SIG-M5 treated with dmso at 0.1 percent for 504 hours (cell line): ENCODE data around the gene FARSA.
"Not testable (repeated sequence)": the region's sequence is repeated elsewhere in the genome, so short reads cannot be mapped to it uniquely, and the experiment has no call there.

Source experiments
- DNase-seq: peaks from one replicate; lab custom pipeline; 2025; ENCODE audit not compliant: unreplicated experiment; lab: John Stamatoyannopoulos, UW

FARSA gene

GRCh38 chr19:12891553-12892021, 41.9 kb downstream of the FARSA start:
- DNase-seq = no peak

DNA sequence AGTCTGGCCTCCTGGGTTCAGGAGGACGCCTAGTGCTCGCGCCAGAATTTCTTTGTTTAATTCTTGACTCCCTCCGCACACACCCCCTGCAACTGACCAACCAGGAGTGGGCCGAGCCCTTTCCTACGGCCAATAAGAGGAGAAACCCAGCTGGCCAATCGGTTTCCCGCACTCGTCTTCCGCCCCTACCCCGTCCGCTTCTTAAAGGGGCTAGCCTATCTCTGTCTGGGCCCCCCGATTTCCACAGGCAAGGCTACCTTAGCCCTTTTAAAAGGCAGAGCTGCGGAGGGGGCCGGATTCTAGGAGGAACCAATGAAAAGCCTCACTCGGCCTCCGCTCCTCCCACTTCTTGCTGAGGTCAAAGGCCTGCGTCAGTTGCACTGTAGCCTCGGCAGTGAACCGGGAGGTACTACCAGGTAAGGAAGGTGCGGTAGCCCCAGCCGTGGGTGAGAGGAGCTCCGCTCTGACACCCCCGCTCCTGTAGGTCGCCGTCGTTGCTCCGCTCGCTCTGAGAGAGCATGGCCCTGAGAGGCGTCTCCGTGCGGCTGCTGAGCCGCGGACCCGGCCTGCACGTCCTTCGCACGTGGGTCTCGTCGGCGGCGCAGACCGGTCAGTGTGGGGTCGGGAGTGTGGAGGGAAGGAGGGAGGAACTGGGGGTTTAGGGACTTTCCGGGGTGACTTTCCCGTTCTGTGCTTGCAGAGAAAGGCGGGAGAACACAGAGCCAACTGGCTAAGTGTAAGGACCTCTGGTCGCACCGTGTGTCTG, 42.5 kb downstream of the FARSA start, which contains the start of gene GCDH:
GCDH (plus strand) TSS at position 374 of the 766 bp plus-strand sequence; CDS start at position 519, 145 bp downstream.
- DNase-seq = peak; percentile 99

- DNase-seq = not testable (repeated sequence)
Measured at GRCh38 chr19:12890299-12890786, 43.2 kb downstream of the FARSA start.

- no peak for DNase-seq
Measured at GRCh38 chr19:12888006-12888603, 45.4 kb downstream of the FARSA start.

- no peak for DNase-seq
Measured at GRCh38 chr19:12886969-12887747, 46.4 kb downstream of the FARSA start, which contains the start of gene KLF1. KLF1 (minus strand) TSS chr19:12887201; CDS start chr19:12887140, 61 bp downstream.

DNA sequence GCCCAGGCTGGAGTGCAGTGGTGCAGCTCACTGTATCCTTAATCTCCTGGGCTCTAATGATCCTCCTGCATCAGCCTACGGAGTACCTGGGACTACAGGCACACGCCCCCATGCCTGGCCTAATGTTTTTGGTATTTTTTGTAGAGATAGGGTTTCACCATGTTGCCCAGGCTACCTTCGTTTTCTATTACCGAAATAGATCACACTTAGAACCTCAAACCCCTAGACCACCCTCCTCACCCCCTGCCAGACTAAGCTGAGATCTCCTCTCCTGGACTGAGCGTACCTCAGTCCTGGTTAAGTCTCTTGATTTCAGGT, 46.9 kb downstream of the FARSA start:
- no peak for DNase-seq

- DNase-seq = no peak
Measured at GRCh38 chr19:12885749-12886650, 47.5 kb downstream of the FARSA start.

- peak; percentile 67 for DNase-seq
Measured at GRCh38 chr19:12884926-12885748, 48.4 kb downstream of the FARSA start.

- no peak for DNase-seq
Measured at GRCh38 chr19:12884627-12884925, 48.9 kb downstream of the FARSA start.

DNA sequence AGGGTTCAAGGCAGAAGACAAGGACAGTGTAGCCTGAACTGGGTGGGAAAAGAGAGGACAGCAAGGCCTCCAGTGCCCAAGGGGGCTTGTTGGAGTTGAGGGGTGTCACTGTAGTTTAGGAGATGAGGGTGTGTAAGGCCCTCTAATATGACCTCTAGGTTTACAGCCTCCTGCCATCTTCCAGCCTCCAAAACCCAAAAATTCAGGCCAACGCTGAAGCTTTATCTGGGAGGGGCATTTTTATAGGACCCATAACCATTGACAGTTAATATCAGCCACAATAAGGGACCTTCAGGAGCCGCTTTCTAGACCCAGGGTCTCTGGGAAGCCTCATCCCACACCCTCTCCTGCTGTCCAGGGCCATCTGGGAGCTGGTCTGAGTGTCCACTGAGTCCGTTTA, 49.3 kb downstream of the FARSA start:
- no peak for DNase-seq

DNA sequence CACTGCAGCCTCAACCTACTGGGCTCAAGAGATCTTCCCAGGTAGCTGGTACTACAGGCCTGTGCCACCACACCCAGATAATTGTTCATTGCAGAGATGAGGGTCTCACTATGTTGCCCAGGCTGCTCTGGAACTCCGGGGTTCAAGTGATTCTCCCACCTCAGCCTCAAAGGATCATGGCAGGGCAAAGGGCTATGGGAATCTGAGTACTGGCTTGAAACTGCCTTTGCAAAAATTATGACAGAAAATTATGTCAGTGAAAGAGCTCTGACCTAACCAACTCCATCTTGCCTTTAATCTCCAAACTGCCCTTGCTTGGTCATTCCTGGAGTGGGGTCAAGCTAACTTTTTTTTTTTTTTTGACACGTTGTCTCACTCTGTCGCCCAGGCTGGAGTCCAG, 50.9 kb downstream of the FARSA start:
- DNase-seq = no peak

DNA sequence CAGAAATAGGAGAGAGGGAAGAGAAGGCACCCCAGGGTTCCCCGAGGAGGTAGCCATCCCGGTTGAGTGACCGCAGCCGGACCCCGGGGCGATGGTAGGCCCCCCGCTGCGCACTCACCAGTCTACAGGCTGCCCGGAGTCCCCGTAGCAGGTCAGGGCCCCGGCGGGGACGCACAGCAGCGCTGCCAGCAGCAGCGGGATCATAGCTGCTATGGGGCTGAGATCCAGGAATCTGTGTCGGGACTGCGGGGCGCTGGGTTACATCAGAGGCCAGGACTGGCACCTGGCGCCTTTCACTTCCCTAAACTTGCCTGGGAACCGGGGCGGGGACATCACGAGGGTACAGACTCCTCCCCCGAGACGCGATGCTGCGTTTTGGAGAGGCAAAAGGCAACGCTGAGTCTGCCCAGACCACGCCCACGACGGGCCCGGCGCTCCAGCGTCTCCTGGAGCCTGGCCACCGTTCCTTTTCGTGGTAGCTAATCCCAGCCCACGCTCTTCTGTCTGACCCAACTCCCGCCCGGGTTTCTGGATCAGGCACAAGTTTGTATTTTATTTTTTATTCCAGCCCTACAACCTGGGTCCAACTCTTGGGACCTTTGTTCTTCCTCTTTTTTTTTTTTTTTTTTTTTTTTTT, 52.2 kb downstream of the FARSA start, which contains the start of gene DNASE2:
DNASE2 (minus strand) TSS at position 278 of the 637 bp plus-strand sequence; CDS start at position 204, 74 bp downstream.
- peak; percentile 94 for DNase-seq

GRCh38 chr19:12880551-12881171, 52.9 kb downstream of the FARSA start:
- no peak for DNase-seq

- DNase-seq = no peak
Measured at GRCh38 chr19:12875086-12875485, 58.4 kb downstream of the FARSA start.

DNA sequence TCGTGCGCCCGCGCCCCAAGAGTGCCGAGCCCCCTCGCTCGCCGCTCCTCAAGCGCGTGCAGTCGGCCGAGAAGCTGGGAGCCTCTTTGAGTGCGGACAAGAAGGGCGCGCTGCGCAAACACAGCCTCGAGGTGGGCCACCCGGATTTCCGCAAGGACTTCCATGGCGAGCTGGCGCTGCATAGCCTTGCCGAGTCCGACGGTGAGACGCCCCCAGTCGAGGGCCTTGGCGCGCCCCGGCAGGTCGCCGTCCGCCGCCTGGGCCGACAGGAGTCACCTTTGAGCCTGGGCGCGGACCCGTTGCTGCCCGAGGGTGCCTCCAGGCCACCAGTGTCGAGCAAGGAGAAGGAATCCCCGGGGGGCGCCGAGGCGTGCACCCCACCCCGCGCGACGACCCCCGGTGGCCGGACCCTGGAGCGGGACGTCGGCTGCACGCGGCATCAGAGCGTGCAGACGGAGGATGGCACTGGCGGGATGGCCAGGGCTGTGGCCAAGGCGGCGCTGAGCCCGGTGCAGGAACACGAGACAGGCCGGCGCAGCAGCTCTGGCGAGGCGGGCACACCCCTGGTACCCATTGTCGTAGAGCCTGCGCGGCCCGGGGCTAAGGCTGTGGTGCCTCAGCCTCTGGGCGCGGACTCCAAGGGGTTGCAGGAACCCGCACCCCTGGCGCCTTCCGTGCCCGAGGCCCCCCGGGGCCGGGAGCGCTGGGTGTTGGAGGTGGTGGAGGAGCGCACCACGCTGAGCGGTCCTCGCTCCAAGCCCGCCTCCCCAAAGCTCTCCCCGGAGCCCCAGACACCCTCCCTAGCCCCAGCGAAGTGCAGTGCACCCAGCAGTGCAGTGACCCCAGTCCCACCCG, 59.4 kb downstream of the FARSA start:
- DNase-seq = no peak

- peak; percentile 32 for DNase-seq
Measured at GRCh38 chr19:12872941-12873890, 60.3 kb downstream of the FARSA start.
